Renal cortex interstitium (tissue), 11 donors: ENCODE data around the gene LEAP2. TPM values are rescaled to one million over a fixed set of nuclear protein-coding genes. Genes with fewer than 3 reads are reported as not detected.

Experiments
- DNase-seq, 11 donors: peaks; one replicate each; pipeline ENCODE4 v3.0.0-alpha.2; 2013; ENCODE audit warnings: low read depth in 9 of 11, low spot score in 4 of 11; ENCODE audit errors: extremely low read depth in 1 of 11
- polyA plus RNA-seq, 3 donors: library from polyadenylated mRNA; unstranded; fragments of 120-200 nt; gene quantifications; one replicate each; pipeline ENCODE4 v1.2.1, GENCODE V29; 2013; ENCODE audit not compliant: insufficient read length in 3 of 3

The LEAP2 gene
- polyA plus RNA-seq, 3 donors: 2.5 to 6.6 (median 5.7) TPM

- DNase-seq: no peak
Observed at GRCh38 chr5:132870801-132871200, 2.7 kb upstream of the LEAP2 start.

- no peak for DNase-seq
Observed at GRCh38 chr5:132871459-132872284, 1.8 kb upstream of the LEAP2 start.

- DNase-seq: no peak
Observed at GRCh38 chr5:132872788-132873118, 715 bp upstream of the LEAP2 start.

GRCh38 chr5:132873930-132874271, 433 bp downstream of the LEAP2 start:
- DNase-seq: no peak

- DNase-seq: no peak
Observed at GRCh38 chr5:132876020-132876759, 2.7 kb downstream of the LEAP2 start.

- DNase-seq: no peak
Observed at GRCh38 chr5:132877466-132877865, 4.0 kb downstream of the LEAP2 start.

GRCh38 chr5:132877938-132878337, 4.5 kb downstream of the LEAP2 start:
- no peak for DNase-seq

GRCh38 chr5:132883261-132883834, 9.9 kb downstream of the LEAP2 start:
- DNase-seq: peak in 9 of 11 donors; percentile 37 to 60 (median 47)

GRCh38 chr5:132884548-132884947, 11.1 kb downstream of the LEAP2 start:
- no peak for DNase-seq

- DNase-seq: no peak
Observed at GRCh38 chr5:132886064-132886823, 12.8 kb downstream of the LEAP2 start.

- DNase-seq: no peak
Observed at GRCh38 chr5:132887283-132887682, 13.8 kb downstream of the LEAP2 start.

- no peak for DNase-seq
Observed at GRCh38 chr5:132889501-132889900, 16.0 kb downstream of the LEAP2 start.

GRCh38 chr5:132890817-132891216, 17.3 kb downstream of the LEAP2 start:
- DNase-seq: no peak

- DNase-seq: no peak
Observed at GRCh38 chr5:132895719-132896305, 22.3 kb downstream of the LEAP2 start.

GRCh38 chr5:132896685-132897084, 23.2 kb downstream of the LEAP2 start:
- no peak for DNase-seq

- no peak for DNase-seq
Observed at GRCh38 chr5:132898094-132898493, 24.6 kb downstream of the LEAP2 start.

GRCh38 chr5:132901036-132901435, 27.6 kb downstream of the LEAP2 start:
- no peak for DNase-seq

- DNase-seq: no peak
Observed at GRCh38 chr5:132901730-132902129, 28.3 kb downstream of the LEAP2 start.

GRCh38 chr5:132905938-132906337, 32.5 kb downstream of the LEAP2 start:
- no peak for DNase-seq
